ENCODE results near the gene CALN1. TPM values are rescaled to one million over a fixed set of nuclear protein-coding genes. Genes with fewer than 3 reads are reported as not detected.

The CALN1 gene
- total and polyA plus RNA-seq, 2 of the 8 experiments (the other 6 are each of a cell fraction or from before 2014, with no cell fraction given), result 6.4 to 15.2 TPM

DNA sequence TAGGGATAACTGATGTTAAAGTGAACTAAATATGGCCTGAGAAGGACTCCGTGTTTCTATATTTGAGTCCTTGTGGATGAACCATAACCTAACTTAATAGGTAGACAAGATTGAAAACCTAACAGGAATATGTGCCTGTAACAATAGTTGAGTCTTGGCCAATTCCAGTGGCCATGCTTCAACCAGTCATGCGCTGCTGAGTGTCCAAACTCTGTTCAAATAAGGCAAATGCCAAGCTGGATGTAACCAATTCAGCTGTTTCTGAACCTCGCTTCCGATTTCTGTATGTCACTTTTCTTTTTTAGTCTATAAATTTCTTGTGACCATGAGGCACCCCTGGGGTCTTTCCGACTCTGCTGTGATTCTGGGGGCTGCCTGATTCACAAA lies 672.0 kb downstream of the CALN1 start:
- Histone ChIP-seq H3K4me3 (ENCODE audit: extremely low read depth in 1 of 4, insufficient read depth in 2 of 4, low read depth in 3 of 4, low read length in 4 of 4) (no peak overlapping the region), H2AFZ (ENCODE audit: low read length) (no peak overlapping the region), H3K4me1 (replicated peaks in 1 of 4; ENCODE audit: control insufficient read depth in 3 of 4, insufficient read depth in 4 of 4, low read length in 3 of 4) (peaks cover 4 to 13% (median 6%) of the 10 kb centered on the region in 4 experiments), H3K9me3 (ENCODE audit: insufficient read depth in 2 of 2, low read depth in 1 of 2, low read length in 1 of 2) (no peaks in the 10 kb centered on the region; a peak in 1 of 4 replicates), H2BK20ac (ENCODE audit: low read length) (peak overlapping the region; percentile 73), H4K8ac (ENCODE audit: extremely low read depth, insufficient read depth, low read length) (no peak overlapping the region), H3K27ac (ENCODE audit: low read depth, low read length) (no peak overlapping the region), H4K91ac (replicated peaks; ENCODE audit: insufficient read length, low read length) (peak overlapping the region; percentile 25), H2BK120ac (replicated peaks; ENCODE audit: low read depth, low read length) (peak overlapping the region; percentile 41), H3K79me1 (ENCODE audit: low read depth, low read length) (no peaks in the 10 kb centered on the region), H3K23ac (ENCODE audit: insufficient read length) (no peak overlapping the region), H2BK12ac (ENCODE audit: low read depth, low read length) (0 out of 2 replicates have a peak overlapping the region, but pooled peaks have one; percentile 52), H4K5ac (ENCODE audit: insufficient read length, low read depth, low read length) (no peak overlapping the region), H3K56ac (replicated peaks; ENCODE audit: insufficient read length, low read depth, low read length) (no peak overlapping the region), H3K79me2 (ENCODE audit: control insufficient read depth in 1 of 2, insufficient read depth in 2 of 2, low read length in 2 of 2) (no peaks in the 10 kb centered on the region), H3K36me3 (ENCODE audit: control insufficient read depth in 2 of 4, insufficient read depth in 4 of 4, low read length in 3 of 4) (no peaks in the 10 kb centered on the region), H3K27me3 (replicated peaks in 1 of 4; ENCODE audit: control insufficient read depth in 3 of 4, extremely low read depth in 1 of 4, insufficient read depth in 3 of 4, low read length in 3 of 4) (no peaks in the 10 kb centered on the region), H2BK15ac (ENCODE audit: low read length) (no peak overlapping the region), H4K20me1 (replicated peaks in 1 of 2; ENCODE audit: control insufficient read depth in 1 of 2, insufficient read depth in 2 of 2, low read length in 2 of 2) (no peaks in the 10 kb centered on the region), H3K9ac (replicated peaks in 1 of 4; ENCODE audit: extremely low read depth in 1 of 4, low read depth in 3 of 4, low read length in 3 of 4) (no peak overlapping the region; a peak in 1 of 7 replicates), H3K18ac (ENCODE audit: extremely low read depth, low read length) (no peak overlapping the region), H2BK5ac (ENCODE audit: low read depth, low read length) (peak overlapping the region; percentile 47; the same call in 1 of the 2 replicates), H3K14ac (ENCODE audit: insufficient read length) (no peak overlapping the region), H3K4ac (replicated peaks; ENCODE audit: insufficient read length, low read depth, low read length) (no peak overlapping the region), H3K23me2 (ENCODE audit: low read depth, low read length) (no peaks in the 10 kb centered on the region), H2AK5ac (ENCODE audit: low read depth, low read length) (no peak overlapping the region), H3K4me2 (ENCODE audit: insufficient read depth in 1 of 2, low read depth in 2 of 2, low read length in 2 of 2) (peak overlapping the region; percentile 11 to 29; a peak in 3 of 4 replicates)
- ChIA-PET POLR2A (ENCODE audit: partially characterized antibody) (interaction anchor here (1.7 kb wide), 1 partner anchor 12 kb away, joined by 6 read pairs; no protein-coding TSS in a partner anchor), CTCF (ENCODE audit: partially characterized antibody) (interaction anchor here (0.9 to 3.5 kb wide), 4 partner anchors 11 to 1017 kb away, joined by 3 to 14 read pairs (median 6); no protein-coding TSS in a partner anchor)
- 68% methylated on average over 5 of the region's 5 CpGs; no CpG with 5 or more reads in 1 of the 2 experiments for WGBS, 2 experiments (ENCODE audit: extremely low coverage in 1 of 2, insufficient coverage in 1 of 2, insufficient read length in 1 of 2, insufficient replicate concordance in 2 of 2, low coverage in 1 of 2, low lambda C conversion rate in 2 of 2, missing lambda C conversion rate in 1 of 2)
- TF ChIP-seq RAD21 (IDR thresholded peaks at IDR 0.05 in 1 of 2, conservative IDR thresholded peaks at IDR 0.05 in 1 of 2; ENCODE audit: low read depth in 2 of 2, low read length in 2 of 2) (no peak), SAP30 (IDR thresholded peaks at IDR 0.05; ENCODE audit: insufficient read depth, insufficient replicate concordance, low read length) (no peak), YY1 (IDR thresholded peaks at IDR 0.05; ENCODE audit: low read depth, low read length) (no peak), CBX5 (IDR thresholded peaks at IDR 0.05; ENCODE audit: low read depth, low read length) (no peak), HDAC6 (IDR thresholded peaks at IDR 0.05; ENCODE audit: low read depth, low read length) (no peak)
- FAIRE-seq (no peak), DNase-seq (ENCODE audit: low read depth in 1 of 2, low spot score in 2 of 2) (no peak)

All from H1 (cell line).